Endothelial cell (in vitro differentiated cells): ENCODE measurements around the gene CTU1. TPM values are rescaled to one million over a fixed set of nuclear protein-coding genes. Genes with fewer than 3 reads are reported as not detected.

ENCODE experiments used
- DNase-seq: peaks from one replicate; pipeline ENCODE4 v3.0.0; 2021; ENCODE audit warnings: low spot score
- H3K27ac Mint-ChIP-seq: one replicate; pipeline ENCODE4 v1.8.0; 2021; ENCODE audit warnings: mixed read lengths, inconsistent platforms; ENCODE audit not compliant: unreplicated experiment
- H3K27me3 Mint-ChIP-seq: one replicate; pipeline ENCODE4 v1.8.0; 2021; ENCODE audit warnings: mild to moderate bottlenecking, moderate library complexity, mixed read lengths, inconsistent platforms; ENCODE audit not compliant: unreplicated experiment
- H3K36me3 Mint-ChIP-seq: one replicate; pipeline ENCODE4 v1.8.0; 2021; ENCODE audit warnings: mild to moderate bottlenecking, low read depth, mixed read lengths, inconsistent platforms; ENCODE audit not compliant: unreplicated experiment
- H3K4me1 Mint-ChIP-seq: one replicate; pipeline ENCODE4 v1.8.0; 2021; ENCODE audit warnings: mild to moderate bottlenecking, mixed read lengths, inconsistent platforms; ENCODE audit not compliant: unreplicated experiment
- H3K4me3 Mint-ChIP-seq: one replicate; pipeline ENCODE4 v1.8.0; 2021; ENCODE audit warnings: mild to moderate bottlenecking, mixed read lengths, inconsistent platforms; ENCODE audit not compliant: unreplicated experiment
- H3K9me3 Mint-ChIP-seq: one replicate; pipeline ENCODE4 v1.8.0; 2021; ENCODE audit warnings: mixed read lengths, inconsistent platforms; ENCODE audit not compliant: unreplicated experiment
- total RNA-seq: library from RNA; stranded (reverse); fragmentation: NEBNext Ultra II Directional; extraction: Animal tissue kit (Norgen Biotek cat#: 25700); gene quantifications from one replicate; pipeline ENCODE4 v1.2.1, GENCODE V29; 2021; ENCODE audit not compliant: unreplicated experiment
- TF ChIP-seq, protein P1 (sequence below): fragments of 200-600 bp; sonication (generic); IDR thresholded peaks from one replicate; pipeline ENCODE4 v1.5.0; 2021; ENCODE audit warnings: antibody characterized with exemption; ENCODE audit not compliant: unreplicated experiment

Gene CTU1
- total RNA-seq, 1 donor from 2014 or later = 5.4 TPM

DNA sequence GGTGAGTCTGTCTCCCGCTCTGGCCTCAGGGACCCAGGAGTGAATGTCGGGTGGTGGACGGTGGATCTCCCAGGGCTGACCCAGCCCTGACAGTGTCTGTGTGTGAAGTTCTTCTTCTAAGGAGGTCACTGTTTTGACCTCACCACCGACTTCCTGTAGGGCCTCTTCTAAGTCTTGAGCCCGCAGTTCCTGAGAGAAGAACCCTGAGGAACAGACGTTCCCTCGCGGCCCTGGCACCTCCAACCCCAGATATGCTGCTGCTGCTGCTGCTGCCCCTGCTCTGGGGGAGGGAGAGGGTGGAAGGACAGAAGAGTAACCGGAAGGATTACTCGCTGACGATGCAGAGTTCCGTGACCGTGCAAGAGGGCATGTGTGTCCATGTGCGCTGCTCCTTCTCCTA lies 33.9 kb upstream of the CTU1 start, which contains the start of gene SIGLEC7:
TSS of gene SIGLEC7 (plus strand) at position 183 of the 400 bp plus-strand sequence. CDS start at position 252, 69 bp downstream.
- DNase-seq = no peak
- H3K36me3 Mint-ChIP-seq = no peaks in the 10 kb centered on the region
- H3K9me3 Mint-ChIP-seq = no peaks in the 10 kb centered on the region
- H3K4me3 Mint-ChIP-seq = no peak within 1 kb of the TSS
- TF ChIP-seq, protein P1, sequence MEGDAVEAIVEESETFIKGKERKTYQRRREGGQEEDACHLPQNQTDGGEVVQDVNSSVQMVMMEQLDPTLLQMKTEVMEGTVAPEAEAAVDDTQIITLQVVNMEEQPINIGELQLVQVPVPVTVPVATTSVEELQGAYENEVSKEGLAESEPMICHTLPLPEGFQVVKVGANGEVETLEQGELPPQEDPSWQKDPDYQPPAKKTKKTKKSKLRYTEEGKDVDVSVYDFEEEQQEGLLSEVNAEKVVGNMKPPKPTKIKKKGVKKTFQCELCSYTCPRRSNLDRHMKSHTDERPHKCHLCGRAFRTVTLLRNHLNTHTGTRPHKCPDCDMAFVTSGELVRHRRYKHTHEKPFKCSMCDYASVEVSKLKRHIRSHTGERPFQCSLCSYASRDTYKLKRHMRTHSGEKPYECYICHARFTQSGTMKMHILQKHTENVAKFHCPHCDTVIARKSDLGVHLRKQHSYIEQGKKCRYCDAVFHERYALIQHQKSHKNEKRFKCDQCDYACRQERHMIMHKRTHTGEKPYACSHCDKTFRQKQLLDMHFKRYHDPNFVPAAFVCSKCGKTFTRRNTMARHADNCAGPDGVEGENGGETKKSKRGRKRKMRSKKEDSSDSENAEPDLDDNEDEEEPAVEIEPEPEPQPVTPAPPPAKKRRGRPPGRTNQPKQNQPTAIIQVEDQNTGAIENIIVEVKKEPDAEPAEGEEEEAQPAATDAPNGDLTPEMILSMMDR = no peak
- H3K27me3 Mint-ChIP-seq = peaks cover 9% of the 10 kb centered on the region
- H3K4me1 Mint-ChIP-seq = peaks cover 7% of the 10 kb centered on the region
- H3K27ac Mint-ChIP-seq = no peak within 1 kb of the TSS

DNA sequence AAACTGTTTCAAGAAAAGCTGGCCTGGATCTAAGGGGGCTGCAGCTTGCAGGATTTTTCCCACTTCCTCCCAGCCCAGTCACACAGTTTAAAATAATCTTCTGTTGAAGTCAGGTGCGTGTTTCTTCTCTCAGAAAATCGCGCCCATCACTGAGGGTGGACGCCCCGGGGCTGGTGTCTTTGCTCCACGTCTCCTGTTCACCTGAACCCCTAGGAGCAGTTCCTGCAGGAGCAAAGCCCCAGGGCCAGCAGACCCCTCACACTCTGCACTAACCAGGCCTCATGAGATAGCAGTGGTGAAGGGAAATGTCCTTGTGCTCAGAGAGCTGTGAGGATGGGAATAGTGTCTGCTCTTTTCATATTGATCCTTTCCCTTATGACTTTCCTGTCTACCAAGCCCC lies 33.0 kb upstream of the CTU1 start:
- Mint-ChIP-seq H3K27me3 (peaks cover 8% of the 10 kb centered on the region), H3K9me3 (no peaks in the 10 kb centered on the region), H3K36me3 (peaks cover 3% of the 10 kb centered on the region), H3K4me1 (peaks cover 11% of the 10 kb centered on the region), H3K4me3 (no peak overlapping the region), H3K27ac (no peak overlapping the region)
- TF ChIP-seq, protein P1 = no peak
- no peak for DNase-seq

DNA sequence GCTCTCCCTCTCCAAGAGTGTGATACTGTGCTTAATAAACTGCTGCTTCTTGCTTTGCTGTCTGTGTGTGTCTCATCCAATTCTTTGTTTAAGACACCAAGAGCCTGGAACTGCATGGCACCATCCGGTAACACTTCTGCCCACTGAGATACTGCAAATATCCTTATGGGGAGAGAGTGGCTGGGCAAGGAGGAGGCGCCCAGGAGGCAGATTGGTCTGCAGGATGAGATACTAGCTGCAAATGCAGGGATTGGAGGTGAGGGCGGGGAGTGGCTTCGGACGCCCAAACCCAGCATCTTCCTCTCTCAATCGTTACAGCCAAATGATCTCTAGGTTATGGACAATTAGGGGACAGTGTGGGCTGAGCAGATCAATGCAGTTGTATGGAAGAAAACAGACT lies 32.2 kb upstream of the CTU1 start:
- no peak overlapping the region for H3K4me3 Mint-ChIP-seq
- H3K36me3 Mint-ChIP-seq = peaks cover 3% of the 10 kb centered on the region
- no peaks in the 10 kb centered on the region for H3K9me3 Mint-ChIP-seq
- peaks cover 11% of the 10 kb centered on the region for H3K4me1 Mint-ChIP-seq
- no peak for DNase-seq
- H3K27ac Mint-ChIP-seq = no peak overlapping the region
- TF ChIP-seq, protein P1 = no peak
- peaks cover 8% of the 10 kb centered on the region for H3K27me3 Mint-ChIP-seq

DNA sequence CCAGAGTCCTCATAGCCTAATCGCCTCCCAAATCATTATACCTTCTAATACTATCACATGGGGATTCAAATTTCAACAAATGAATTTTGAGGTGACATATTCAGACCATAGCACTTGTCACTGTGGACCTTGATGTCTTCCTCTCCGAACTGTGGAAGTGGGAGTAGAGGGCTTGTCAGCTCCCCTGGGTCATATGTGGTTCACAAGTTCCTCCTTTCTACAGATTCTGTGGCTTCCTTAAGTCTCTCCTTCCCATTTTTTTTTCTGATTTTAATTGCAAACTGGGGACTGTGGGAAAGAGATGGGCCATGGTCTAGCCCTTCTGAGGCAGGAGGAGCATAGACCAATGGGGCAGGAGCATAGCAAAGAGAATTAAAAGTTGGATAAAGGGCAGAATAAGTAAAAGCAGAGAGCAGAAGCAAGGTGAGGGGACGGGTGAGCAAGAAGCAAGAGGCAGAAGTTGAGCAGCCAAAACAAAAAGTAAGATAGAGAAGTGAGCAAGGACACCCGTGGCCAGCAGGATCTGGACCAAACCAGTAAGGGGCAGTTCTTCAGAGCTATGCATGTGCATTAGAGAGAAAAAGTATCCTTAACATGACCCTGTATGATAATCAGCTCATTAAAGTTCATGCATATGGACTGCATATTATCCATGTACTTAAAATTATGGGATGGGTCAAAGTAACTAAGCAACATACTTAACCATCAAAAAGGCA lies 31.2 kb upstream of the CTU1 start:
- Mint-ChIP-seq H3K4me3 (no peak overlapping the region), H3K4me1 (peaks cover 11% of the 10 kb centered on the region), H3K27me3 (peaks cover 7% of the 10 kb centered on the region), H3K27ac (no peak overlapping the region), H3K36me3 (peaks cover 3% of the 10 kb centered on the region), H3K9me3 (no peaks in the 10 kb centered on the region)
- no peak for DNase-seq
- TF ChIP-seq, protein P1 = no peak

DNA sequence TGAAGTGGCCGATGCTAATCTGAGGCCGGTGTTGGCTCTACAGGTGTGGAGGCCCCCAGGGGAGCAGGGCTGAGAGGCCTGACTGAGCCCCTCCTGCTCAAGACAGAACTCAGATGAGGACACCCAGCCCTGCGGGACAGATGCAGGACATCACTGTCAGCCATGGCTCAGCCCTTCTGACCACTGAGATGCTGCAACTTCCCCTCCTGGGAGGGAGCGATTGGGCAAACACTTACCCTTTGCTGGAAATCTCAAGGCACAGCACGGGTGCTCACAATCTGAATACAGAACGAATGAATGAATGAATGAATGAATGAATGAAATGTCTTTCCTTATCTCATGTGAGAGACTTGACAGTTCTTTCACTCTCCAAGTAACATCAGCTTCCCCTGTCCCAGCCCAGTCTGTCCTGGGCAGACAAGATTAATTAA lies 30.4 kb upstream of the CTU1 start:
- H3K36me3 Mint-ChIP-seq = peaks cover 3% of the 10 kb centered on the region
- no peak overlapping the region for H3K27ac Mint-ChIP-seq
- H3K9me3 Mint-ChIP-seq = no peaks in the 10 kb centered on the region
- no peak overlapping the region for H3K4me3 Mint-ChIP-seq
- TF ChIP-seq, protein P1 = no peak
- DNase-seq = no peak
- H3K27me3 Mint-ChIP-seq = peaks cover 3% of the 10 kb centered on the region
- peaks cover 11% of the 10 kb centered on the region for H3K4me1 Mint-ChIP-seq
